SK-N-SH treated with all-trans-retinoic acid at 6 μM for 48 hours (cell line): ENCODE measurements around the gene KCNH2.
A peak's percentile ranks its signal among the peaks of the same experiment; 100 is the strongest.

ENCODE experiments used
- ATAC-seq: fragments of 200-7000 bp; cut with Tn5 transposase; 3 replicates; pipeline ENCODE4 v1.9.1; 2020; ENCODE audit warnings: mild to moderate bottlenecking, moderate library complexity
- ARNTL ChIP-seq: fragments of 450-650 bp; formaldehyde crosslinking; IDR thresholded peaks from 2 replicates; pipeline ENCODE4 v1.5.0; 2020; ENCODE audit warnings: low read depth, mild to moderate bottlenecking, moderate library complexity, borderline replicate concordance
- BACH2 ChIP-seq: fragments of 250-450 bp; sonication (Bioruptor Pico); IDR thresholded peaks from 2 replicates; pipeline ENCODE4 v1.9.0; 2021; ENCODE audit warnings: mild to moderate bottlenecking, borderline replicate concordance
- CREB5 ChIP-seq: fragments of 250-450 bp; sonication (Bioruptor Pico); IDR thresholded peaks from 2 replicates; pipeline ENCODE4 v1.5.1; 2020; ENCODE audit warnings: low read depth, mild to moderate bottlenecking, moderate library complexity
- CSDC2 ChIP-seq: fragments of 250-450 bp; sonication (Bioruptor Pico); IDR thresholded peaks from 2 replicates; pipeline ENCODE4 v1.5.0; 2020; ENCODE audit warnings: mild to moderate bottlenecking, moderate library complexity
- CSRNP3 ChIP-seq: fragments of 250-450 bp; sonication (Bioruptor Pico); IDR thresholded peaks from 2 replicates; pipeline ENCODE4 v1.5.1; 2021; ENCODE audit warnings: mild to moderate bottlenecking, moderate library complexity
- ESRRG ChIP-seq: fragments of 250-450 bp; sonication (Bioruptor Pico); IDR thresholded peaks from 2 replicates; pipeline ENCODE4 v1.6.1; 2021; ENCODE audit warnings: mild to moderate bottlenecking
- GLIS3 ChIP-seq: fragments of 250-450 bp; sonication (Bioruptor Pico); IDR thresholded peaks from 2 replicates; pipeline ENCODE4 v1.5.0; 2020; ENCODE audit warnings: mild to moderate bottlenecking, moderate library complexity
- ISL1 ChIP-seq: fragments of 250-450 bp; sonication (Bioruptor Pico); IDR thresholded peaks from 2 replicates; pipeline ENCODE4 v2.1.2; 2022; ENCODE audit warnings: mild to moderate bottlenecking, moderate library complexity
- POU6F1 ChIP-seq: fragments of 250-450 bp; sonication (Bioruptor Pico); IDR thresholded peaks from 2 replicates; pipeline ENCODE4 v1.8.0; 2021; ENCODE audit warnings: low read depth, mild to moderate bottlenecking, moderate library complexity, borderline replicate concordance
- PPARA ChIP-seq: fragments of 250-450 bp; sonication (Bioruptor Pico); IDR thresholded peaks from 2 replicates; pipeline ENCODE4 v1.5.0; 2020; ENCODE audit warnings: mild to moderate bottlenecking, borderline replicate concordance
- RARB ChIP-seq: fragments of 250-450 bp; sonication (Bioruptor Pico); IDR thresholded peaks from 2 replicates; pipeline ENCODE4 v1.8.0; 2021; ENCODE audit warnings: mild to moderate bottlenecking, moderate library complexity
- SNAI2 ChIP-seq: fragments of 250-450 bp; sonication (Bioruptor Pico); IDR thresholded peaks from 2 replicates; pipeline ENCODE4 v1.5.0; 2020; ENCODE audit warnings: mild to moderate bottlenecking, moderate library complexity
- TCF4 ChIP-seq: fragments of 250-450 bp; sonication (Bioruptor Pico); IDR thresholded peaks from 2 replicates; pipeline ENCODE4 v1.8.0; 2021; ENCODE audit warnings: mild to moderate bottlenecking, moderate library complexity, borderline replicate concordance
- TSHZ2 ChIP-seq: fragments of 250-450 bp; sonication (Bioruptor Pico); IDR thresholded peaks from 2 replicates; pipeline ENCODE4 v1.5.0; 2020; ENCODE audit warnings: mild to moderate bottlenecking, moderate library complexity
- ZFP3 ChIP-seq: fragments of 250-450 bp; sonication (Bioruptor Pico); IDR thresholded peaks from 2 replicates; pipeline ENCODE4 v1.5.0; 2020; ENCODE audit warnings: mild to moderate bottlenecking, moderate library complexity
- ZNF565 ChIP-seq: fragments of 450-650 bp; formaldehyde crosslinking; conservative IDR thresholded peaks from 2 replicates; pipeline ENCODE4 v1.5.0; 2020; ENCODE audit warnings: low read depth, mild to moderate bottlenecking, moderate library complexity
- ZNF70 ChIP-seq: fragments of 450-650 bp; formaldehyde crosslinking; IDR thresholded peaks from 2 replicates; pipeline ENCODE4 v1.5.0; 2020; ENCODE audit warnings: mild to moderate bottlenecking, moderate library complexity
- ZNF8 ChIP-seq: fragments of 450-650 bp; formaldehyde crosslinking; IDR thresholded peaks from 2 replicates; pipeline ENCODE4 v1.5.0; 2020; ENCODE audit warnings: mild to moderate bottlenecking, moderate library complexity
- TF ChIP-seq, protein P1 (sequence below): fragments of 250-450 bp; sonication (Bioruptor Pico); IDR thresholded peaks from 2 replicates; pipeline ENCODE4 v1.8.0; 2020; ENCODE audit warnings: mild to moderate bottlenecking, moderate library complexity, borderline replicate concordance

The KCNH2 gene

GRCh38 chr7:150955519-150956394 lies 22.4 kb downstream of the KCNH2 start (continued):
- 0 out of 2 replicates have a peak, but pooled peaks have one; percentile 25 for TF ChIP-seq CSRNP3
- TF ChIP-seq, protein P1, sequence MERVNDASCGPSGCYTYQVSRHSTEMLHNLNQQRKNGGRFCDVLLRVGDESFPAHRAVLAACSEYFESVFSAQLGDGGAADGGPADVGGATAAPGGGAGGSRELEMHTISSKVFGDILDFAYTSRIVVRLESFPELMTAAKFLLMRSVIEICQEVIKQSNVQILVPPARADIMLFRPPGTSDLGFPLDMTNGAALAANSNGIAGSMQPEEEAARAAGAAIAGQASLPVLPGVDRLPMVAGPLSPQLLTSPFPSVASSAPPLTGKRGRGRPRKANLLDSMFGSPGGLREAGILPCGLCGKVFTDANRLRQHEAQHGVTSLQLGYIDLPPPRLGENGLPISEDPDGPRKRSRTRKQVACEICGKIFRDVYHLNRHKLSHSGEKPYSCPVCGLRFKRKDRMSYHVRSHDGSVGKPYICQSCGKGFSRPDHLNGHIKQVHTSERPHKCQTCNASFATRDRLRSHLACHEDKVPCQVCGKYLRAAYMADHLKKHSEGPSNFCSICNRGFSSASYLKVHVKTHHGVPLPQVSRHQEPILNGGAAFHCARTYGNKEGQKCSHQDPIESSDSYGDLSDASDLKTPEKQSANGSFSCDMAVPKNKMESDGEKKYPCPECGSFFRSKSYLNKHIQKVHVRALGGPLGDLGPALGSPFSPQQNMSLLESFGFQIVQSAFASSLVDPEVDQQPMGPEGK = no peak
- no peak for TF ChIP-seq RARB (CRISPR knock-in tag)
- no peak for TF ChIP-seq ESRRG (CRISPR knock-in tag)
- no peak for TF ChIP-seq CREB5
- TF ChIP-seq, all 23 proteins: peak for 8

DNA sequence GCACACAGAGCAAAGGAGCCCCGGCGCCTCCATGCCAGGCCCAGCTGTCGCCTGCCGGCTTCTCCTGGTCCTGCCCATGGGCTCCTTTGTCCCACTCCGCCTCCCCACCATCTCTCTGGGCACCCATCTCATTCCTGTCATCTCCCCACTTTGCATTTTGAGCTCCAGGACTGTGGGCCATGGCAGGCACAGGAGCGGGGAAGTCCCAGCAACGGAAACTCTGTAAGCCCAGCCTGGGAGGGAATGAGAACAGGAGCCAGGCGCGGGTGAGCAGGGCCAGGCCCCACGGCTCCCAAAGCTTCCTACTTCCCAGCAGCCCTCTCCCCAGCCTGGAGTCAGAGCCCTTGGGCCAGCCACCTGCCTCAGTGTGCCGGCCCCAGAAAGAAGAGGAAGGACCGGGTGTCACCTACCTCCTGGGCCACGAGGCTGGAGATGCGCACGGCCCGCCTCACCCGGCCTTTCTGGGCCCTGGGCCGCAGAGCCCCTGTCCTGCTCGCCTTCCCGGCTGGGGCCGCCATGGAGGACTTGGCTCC lies 23.1 kb downstream of the KCNH2 start:
- peak; percentile 29 for ATAC-seq
- TF ChIP-seq ISL1 (no peak), CSDC2 (no peak), SNAI2 (no peak), GLIS3 (CRISPR knock-in tag) (no peak), ZNF70 (CRISPR knock-in tag) (0 out of 2 replicates have a peak, but pooled peaks have one; percentile 15), ARNTL (no peak), TCF4 (no peak), ZNF8 (CRISPR knock-in tag) (no peak), ZFP3 (CRISPR knock-in tag) (0 out of 2 replicates have a peak, but pooled peaks have one; percentile 30), TSHZ2 (CRISPR knock-in tag) (no peak), PPARA (no peak), BACH2 (CRISPR knock-in tag) (no peak)

- ATAC-seq = peak; percentile 2; the same call in 1 of the 3 replicates
- TF ChIP-seq ARNTL = no peak
- no peak for TF ChIP-seq ZNF8 (CRISPR knock-in tag)
- TF ChIP-seq BACH2 (CRISPR knock-in tag) = no peak
Measured at GRCh38 chr7:150954201-150954985, 23.7 kb downstream of the KCNH2 start.

DNA sequence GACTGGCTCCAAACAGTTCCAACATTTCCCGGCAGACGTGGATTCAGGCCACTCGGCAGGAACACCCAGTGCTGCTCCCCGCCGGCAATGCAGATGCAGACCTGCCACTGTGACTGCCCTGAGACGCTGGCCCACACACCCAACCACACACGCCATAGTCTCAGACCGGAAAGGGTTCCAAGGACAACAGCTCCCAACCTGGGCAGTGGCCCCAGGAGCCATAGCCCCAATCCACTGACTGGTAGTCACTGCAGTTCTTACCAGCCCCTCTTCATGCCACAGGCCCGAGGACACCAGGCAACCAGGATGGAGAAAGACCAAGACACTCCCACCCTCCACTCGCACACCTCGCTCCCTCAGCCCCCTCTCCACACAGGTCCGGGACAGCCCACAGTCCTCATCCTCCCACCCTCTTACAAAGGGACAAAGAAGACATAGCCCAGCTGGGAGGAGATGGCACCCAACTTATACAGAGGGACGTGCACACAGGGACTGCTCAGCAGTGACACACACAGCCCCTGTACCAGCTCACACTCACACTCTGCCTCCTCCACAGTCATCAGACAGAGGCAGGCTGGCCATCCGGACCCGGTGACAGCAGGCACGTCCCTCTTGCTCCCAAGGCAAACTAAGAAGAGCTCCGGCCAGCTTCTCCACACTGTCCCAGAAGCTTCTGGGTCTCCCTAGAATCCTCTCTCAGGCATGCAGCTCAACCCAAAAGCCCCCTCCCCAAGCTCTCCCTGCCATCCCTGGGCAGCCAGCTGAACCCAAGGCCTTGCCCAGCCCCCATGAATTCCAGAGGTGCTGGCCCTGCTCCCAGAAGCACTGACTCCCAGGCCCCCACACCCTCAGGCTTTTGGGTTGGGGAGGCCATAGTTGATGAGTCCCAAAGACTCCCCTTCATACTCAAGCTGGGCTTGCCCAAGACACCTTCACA lies 24.8 kb downstream of the KCNH2 start:
- ATAC-seq = no peak
- TF ChIP-seq ZNF8 (CRISPR knock-in tag) (no peak), PPARA (no peak), POU6F1 (CRISPR knock-in tag) (no peak), ZNF565 (CRISPR knock-in tag) (no peak)
